C4-2B (cell line): ENCODE measurements around the gene GTF2H3.
A peak's percentile ranks its signal among the peaks of the same experiment; 100 is the strongest.

Source experiments
- H3K27ac ChIP-seq: fragments of 450-650 bp; 2 replicates; pipeline ENCODE4 v1.5.1; 2017
- CTCF ChIP-seq: fragments of 450-650 bp; conservative IDR thresholded peaks from 2 replicates; pipeline ENCODE4 v1.5.1; 2017; ENCODE audit warnings: mild to moderate bottlenecking
- ZFX ChIP-seq: fragments of 450-650 bp; IDR thresholded peaks from 2 replicates; pipeline ENCODE4 v1.6.1; 2017

Gene GTF2H3

GRCh38 chr12:123683964-123684363 is 50.3 kb downstream of the GTF2H3 start:
- no peak overlapping the region for H3K27ac ChIP-seq
- no peak for TF ChIP-seq ZFX
- no peak for TF ChIP-seq CTCF

- H3K27ac ChIP-seq, result peak overlapping the region; percentile 47
- TF ChIP-seq ZFX, result no peak
- no peak for TF ChIP-seq CTCF
Measured at GRCh38 chr12:123686636-123687190, 53.1 kb downstream of the GTF2H3 start.

- no peak for TF ChIP-seq CTCF
- no peak for TF ChIP-seq ZFX
- peak overlapping the region; percentile 84 for H3K27ac ChIP-seq
Measured at GRCh38 chr12:123690191-123690840, 56.7 kb downstream of the GTF2H3 start.

- peak overlapping the region; percentile 68 for H3K27ac ChIP-seq
- TF ChIP-seq CTCF (no peak), ZFX (no peak)
Measured at GRCh38 chr12:123696207-123696606, 62.6 kb downstream of the GTF2H3 start.

- H3K27ac ChIP-seq, result peak overlapping the region; percentile 68; the same call in 1 of the 2 replicates
- TF ChIP-seq ZFX, result no peak
- no peak for TF ChIP-seq CTCF
Measured at GRCh38 chr12:123696646-123697045, 63.0 kb downstream of the GTF2H3 start.

GRCh38 chr12:123705935-123706334 is 72.3 kb downstream of the GTF2H3 start:
- no peak overlapping the region for H3K27ac ChIP-seq
- no peak for TF ChIP-seq ZFX
- TF ChIP-seq CTCF, result no peak

- no peak overlapping the region for H3K27ac ChIP-seq
Measured at GRCh38 chr12:123707466-123707865, 73.8 kb downstream of the GTF2H3 start.

More at GRCh38 chr12:123707466-123707865, 73.8 kb downstream of the GTF2H3 start:
- no peak for TF ChIP-seq ZFX
- no peak for TF ChIP-seq CTCF
